ENCODE results near the gene CAMK4. TPM values are rescaled to one million over a fixed set of nuclear protein-coding genes. Genes with fewer than 3 reads are reported as not detected.

CAMK4 gene
- total and polyA plus RNA-seq, 2 of the 8 experiments (the other 6 are each of a cell fraction or from before 2014, with no cell fraction given), result 1.8 to 8.3 TPM

DNA sequence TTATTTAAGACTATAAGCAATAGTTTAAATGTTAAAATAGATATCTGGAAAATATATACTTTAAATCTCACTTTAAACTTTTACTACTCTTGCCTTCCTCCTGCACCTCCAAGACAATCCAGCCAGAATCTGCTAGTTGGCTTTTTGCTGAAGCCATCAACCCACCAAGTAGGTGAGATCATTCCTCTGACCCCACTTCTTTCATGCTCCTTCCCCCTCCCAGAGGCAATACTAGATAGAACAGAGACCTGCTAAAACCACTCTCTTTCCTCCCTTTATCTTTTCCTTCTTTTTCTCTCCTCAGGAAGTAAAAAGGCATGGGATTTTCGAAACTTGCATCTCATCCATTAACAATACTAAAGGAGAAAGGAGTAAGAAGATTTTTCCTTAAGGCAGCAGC, 30.1 kb upstream of the CAMK4 start (continued):
- TF ChIP-seq, protein P1, sequence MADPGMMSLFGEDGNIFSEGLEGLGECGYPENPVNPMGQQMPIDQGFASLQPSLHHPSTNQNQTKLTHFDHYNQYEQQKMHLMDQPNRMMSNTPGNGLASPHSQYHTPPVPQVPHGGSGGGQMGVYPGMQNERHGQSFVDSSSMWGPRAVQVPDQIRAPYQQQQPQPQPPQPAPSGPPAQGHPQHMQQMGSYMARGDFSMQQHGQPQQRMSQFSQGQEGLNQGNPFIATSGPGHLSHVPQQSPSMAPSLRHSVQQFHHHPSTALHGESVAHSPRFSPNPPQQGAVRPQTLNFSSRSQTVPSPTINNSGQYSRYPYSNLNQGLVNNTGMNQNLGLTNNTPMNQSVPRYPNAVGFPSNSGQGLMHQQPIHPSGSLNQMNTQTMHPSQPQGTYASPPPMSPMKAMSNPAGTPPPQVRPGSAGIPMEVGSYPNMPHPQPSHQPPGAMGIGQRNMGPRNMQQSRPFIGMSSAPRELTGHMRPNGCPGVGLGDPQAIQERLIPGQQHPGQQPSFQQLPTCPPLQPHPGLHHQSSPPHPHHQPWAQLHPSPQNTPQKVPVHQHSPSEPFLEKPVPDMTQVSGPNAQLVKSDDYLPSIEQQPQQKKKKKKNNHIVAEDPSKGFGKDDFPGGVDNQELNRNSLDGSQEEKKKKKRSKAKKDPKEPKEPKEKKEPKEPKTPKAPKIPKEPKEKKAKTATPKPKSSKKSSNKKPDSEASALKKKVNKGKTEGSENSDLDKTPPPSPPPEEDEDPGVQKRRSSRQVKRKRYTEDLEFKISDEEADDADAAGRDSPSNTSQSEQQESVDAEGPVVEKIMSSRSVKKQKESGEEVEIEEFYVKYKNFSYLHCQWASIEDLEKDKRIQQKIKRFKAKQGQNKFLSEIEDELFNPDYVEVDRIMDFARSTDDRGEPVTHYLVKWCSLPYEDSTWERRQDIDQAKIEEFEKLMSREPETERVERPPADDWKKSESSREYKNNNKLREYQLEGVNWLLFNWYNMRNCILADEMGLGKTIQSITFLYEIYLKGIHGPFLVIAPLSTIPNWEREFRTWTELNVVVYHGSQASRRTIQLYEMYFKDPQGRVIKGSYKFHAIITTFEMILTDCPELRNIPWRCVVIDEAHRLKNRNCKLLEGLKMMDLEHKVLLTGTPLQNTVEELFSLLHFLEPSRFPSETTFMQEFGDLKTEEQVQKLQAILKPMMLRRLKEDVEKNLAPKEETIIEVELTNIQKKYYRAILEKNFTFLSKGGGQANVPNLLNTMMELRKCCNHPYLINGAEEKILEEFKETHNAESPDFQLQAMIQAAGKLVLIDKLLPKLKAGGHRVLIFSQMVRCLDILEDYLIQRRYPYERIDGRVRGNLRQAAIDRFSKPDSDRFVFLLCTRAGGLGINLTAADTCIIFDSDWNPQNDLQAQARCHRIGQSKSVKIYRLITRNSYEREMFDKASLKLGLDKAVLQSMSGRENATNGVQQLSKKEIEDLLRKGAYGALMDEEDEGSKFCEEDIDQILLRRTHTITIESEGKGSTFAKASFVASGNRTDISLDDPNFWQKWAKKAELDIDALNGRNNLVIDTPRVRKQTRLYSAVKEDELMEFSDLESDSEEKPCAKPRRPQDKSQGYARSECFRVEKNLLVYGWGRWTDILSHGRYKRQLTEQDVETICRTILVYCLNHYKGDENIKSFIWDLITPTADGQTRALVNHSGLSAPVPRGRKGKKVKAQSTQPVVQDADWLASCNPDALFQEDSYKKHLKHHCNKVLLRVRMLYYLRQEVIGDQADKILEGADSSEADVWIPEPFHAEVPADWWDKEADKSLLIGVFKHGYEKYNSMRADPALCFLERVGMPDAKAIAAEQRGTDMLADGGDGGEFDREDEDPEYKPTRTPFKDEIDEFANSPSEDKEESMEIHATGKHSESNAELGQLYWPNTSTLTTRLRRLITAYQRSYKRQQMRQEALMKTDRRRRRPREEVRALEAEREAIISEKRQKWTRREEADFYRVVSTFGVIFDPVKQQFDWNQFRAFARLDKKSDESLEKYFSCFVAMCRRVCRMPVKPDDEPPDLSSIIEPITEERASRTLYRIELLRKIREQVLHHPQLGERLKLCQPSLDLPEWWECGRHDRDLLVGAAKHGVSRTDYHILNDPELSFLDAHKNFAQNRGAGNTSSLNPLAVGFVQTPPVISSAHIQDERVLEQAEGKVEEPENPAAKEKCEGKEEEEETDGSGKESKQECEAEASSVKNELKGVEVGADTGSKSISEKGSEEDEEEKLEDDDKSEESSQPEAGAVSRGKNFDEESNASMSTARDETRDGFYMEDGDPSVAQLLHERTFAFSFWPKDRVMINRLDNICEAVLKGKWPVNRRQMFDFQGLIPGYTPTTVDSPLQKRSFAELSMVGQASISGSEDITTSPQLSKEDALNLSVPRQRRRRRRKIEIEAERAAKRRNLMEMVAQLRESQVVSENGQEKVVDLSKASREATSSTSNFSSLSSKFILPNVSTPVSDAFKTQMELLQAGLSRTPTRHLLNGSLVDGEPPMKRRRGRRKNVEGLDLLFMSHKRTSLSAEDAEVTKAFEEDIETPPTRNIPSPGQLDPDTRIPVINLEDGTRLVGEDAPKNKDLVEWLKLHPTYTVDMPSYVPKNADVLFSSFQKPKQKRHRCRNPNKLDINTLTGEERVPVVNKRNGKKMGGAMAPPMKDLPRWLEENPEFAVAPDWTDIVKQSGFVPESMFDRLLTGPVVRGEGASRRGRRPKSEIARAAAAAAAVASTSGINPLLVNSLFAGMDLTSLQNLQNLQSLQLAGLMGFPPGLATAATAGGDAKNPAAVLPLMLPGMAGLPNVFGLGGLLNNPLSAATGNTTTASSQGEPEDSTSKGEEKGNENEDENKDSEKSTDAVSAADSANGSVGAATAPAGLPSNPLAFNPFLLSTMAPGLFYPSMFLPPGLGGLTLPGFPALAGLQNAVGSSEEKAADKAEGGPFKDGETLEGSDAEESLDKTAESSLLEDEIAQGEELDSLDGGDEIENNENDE (IDR thresholded peaks at IDR 0.05; ENCODE audit: insufficient replicate concordance, low read length), result no peak

All from H1 (cell line).